Thoracic aorta (tissue), 2 donors: ENCODE data around the gene IFNW1. TPM values are rescaled to one million over a fixed set of nuclear protein-coding genes. Genes with fewer than 3 reads are reported as not detected.
"Not testable (repeated sequence)": the region's sequence is repeated elsewhere in the genome, so short reads cannot be mapped to it uniquely, and the experiment has no call there.

ENCODE experiments used
- ATAC-seq: fragments of 150-250 bp; one replicate; pipeline ENCODE4 v1.8.0; 2017; ENCODE audit warnings: low read depth; ENCODE audit not compliant: insufficient number of reproducible peaks, low FRiP score
- DNase-seq: peaks from one replicate; pipeline ENCODE4 v3.0.0-alpha.2; 2020; ENCODE audit warnings: low spot score
- H3K27ac ChIP-seq, 2 donors: fragments of 200-600 bp; sonication (generic); 1 replicate in 1 of 2; 2 replicates in 1 of 2; pipeline ENCODE4 v1.5.1; 2016; ENCODE audit warnings: mild to moderate bottlenecking in 2 of 2, moderate library complexity in 2 of 2
- H3K27me3 ChIP-seq: fragments of 200-600 bp; sonication (generic); replicated peaks from 2 replicates; pipeline ENCODE4 v1.6.0; 2016; ENCODE audit warnings: mild to moderate bottlenecking; ENCODE audit not compliant: insufficient read depth
- H3K36me3 ChIP-seq: fragments of 200-600 bp; sonication (generic); one replicate; pipeline ENCODE4 v1.5.1; 2016
- H3K4me1 ChIP-seq, 2 donors: fragments of 200-600 bp; sonication (generic); 1 replicate in 1 of 2; 2 replicates in 1 of 2; pipeline versions ENCODE4 v1.5.1 to v1.6.0; 2016; ENCODE audit warnings: low read depth in 2 of 2, mild to moderate bottlenecking in 1 of 2; ENCODE audit not compliant: control insufficient read depth in 1 of 2
- H3K4me3 ChIP-seq: fragments of 200-600 bp; sonication (generic); 2 replicates; pipeline ENCODE4 v1.5.1; 2016; ENCODE audit warnings: mild to moderate bottlenecking
- H3K9me3 ChIP-seq: fragments of 200-600 bp; sonication (generic); 2 replicates; pipeline ENCODE4 v1.5.1; 2016
- total RNA-seq, 2 donors: library from RNA; depleted of rRNA; stranded (reverse); fragments of >200 nt; gene quantifications; one replicate each; pipeline versions ENCODE4 v1.1.0 to v1.2.3, GENCODE V29; 2016
- TF ChIP-seq, protein P1 (sequence below): fragments of 200-600 bp; sonication (generic); IDR thresholded peaks from one replicate; pipeline ENCODE4 v1.5.1; 2019; ENCODE audit warnings: antibody characterized with exemption

Gene IFNW1
- total RNA-seq, 2 donors from 2014 or later, result not detected

- Histone ChIP-seq H3K27me3 (no peaks in the 10 kb centered on the region), H3K36me3 (no peaks in the 10 kb centered on the region), H3K27ac (no peak overlapping the region), H3K4me1 (no peaks in the 10 kb centered on the region), H3K9me3 (no peaks in the 10 kb centered on the region), H3K4me3 (no peak overlapping the region)
- DNase-seq, result no peak
- TF ChIP-seq, protein P1, sequence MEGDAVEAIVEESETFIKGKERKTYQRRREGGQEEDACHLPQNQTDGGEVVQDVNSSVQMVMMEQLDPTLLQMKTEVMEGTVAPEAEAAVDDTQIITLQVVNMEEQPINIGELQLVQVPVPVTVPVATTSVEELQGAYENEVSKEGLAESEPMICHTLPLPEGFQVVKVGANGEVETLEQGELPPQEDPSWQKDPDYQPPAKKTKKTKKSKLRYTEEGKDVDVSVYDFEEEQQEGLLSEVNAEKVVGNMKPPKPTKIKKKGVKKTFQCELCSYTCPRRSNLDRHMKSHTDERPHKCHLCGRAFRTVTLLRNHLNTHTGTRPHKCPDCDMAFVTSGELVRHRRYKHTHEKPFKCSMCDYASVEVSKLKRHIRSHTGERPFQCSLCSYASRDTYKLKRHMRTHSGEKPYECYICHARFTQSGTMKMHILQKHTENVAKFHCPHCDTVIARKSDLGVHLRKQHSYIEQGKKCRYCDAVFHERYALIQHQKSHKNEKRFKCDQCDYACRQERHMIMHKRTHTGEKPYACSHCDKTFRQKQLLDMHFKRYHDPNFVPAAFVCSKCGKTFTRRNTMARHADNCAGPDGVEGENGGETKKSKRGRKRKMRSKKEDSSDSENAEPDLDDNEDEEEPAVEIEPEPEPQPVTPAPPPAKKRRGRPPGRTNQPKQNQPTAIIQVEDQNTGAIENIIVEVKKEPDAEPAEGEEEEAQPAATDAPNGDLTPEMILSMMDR, result no peak
- ATAC-seq, result no peak
Measured at GRCh38 chr9:21171351-21171750, 29.7 kb upstream of the IFNW1 start.

GRCh38 chr9:21166560-21166959 is 24.9 kb upstream of the IFNW1 start, which contains the start of gene IFNA21:
Gene IFNA21 (minus strand): TSS chr9:21166660. CDS start chr9:21166612, 48 bp downstream.
- not testable (repeated sequence) for H3K27me3 ChIP-seq, H3K9me3 ChIP-seq, H3K27ac ChIP-seq, H3K36me3 ChIP-seq, H3K4me1 ChIP-seq, DNase-seq, ATAC-seq, H3K4me3 ChIP-seq

DNA sequence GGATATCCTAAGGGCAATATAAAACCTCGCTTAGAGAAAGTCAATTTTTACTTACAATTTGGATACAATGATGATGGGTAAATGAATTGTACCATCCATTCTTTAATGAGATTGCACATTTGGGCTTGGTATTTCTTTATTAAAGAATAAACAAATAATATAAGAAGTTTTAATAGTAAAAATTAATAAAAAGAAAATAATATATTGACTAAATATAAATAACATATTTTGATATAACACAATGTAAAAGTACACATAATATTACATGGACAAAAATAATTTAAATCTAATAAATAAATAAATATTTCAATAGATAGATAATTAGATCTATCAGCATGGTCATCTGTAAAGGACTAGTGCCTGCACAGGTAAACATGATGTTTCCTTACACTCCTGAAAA is 23.9 kb upstream of the IFNW1 start:
- H3K36me3 ChIP-seq, result no peaks in the 10 kb centered on the region
- no peaks in the 10 kb centered on the region for H3K27me3 ChIP-seq
- DNase-seq (no peak), ATAC-seq (no peak)
- H3K4me3 ChIP-seq, result no peak overlapping the region
- no peaks in the 10 kb centered on the region for H3K9me3 ChIP-seq
- H3K27ac ChIP-seq, result no peak overlapping the region
- TF ChIP-seq, protein P1, result no peak
- H3K4me1 ChIP-seq, result no peaks in the 10 kb centered on the region

DNA sequence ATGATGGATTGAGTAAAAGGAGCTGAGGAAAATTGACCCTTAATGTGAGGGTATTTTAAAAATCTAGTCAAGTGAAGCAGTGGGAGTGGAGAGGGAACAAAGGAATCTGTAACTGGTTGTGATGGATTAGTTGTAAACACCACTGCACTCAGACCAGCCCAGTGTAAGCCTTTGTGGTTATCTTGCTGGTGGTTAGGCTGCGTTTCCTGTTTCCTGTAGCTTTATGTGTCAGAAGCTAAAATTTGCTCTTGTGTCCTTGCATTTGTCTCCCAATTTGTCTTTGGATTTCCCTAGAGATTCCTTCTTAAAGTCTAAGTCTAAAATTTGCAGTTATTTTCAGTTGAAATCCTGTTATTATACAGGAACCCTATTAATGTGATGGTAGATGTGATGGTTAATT is 18.5 kb upstream of the IFNW1 start:
- TF ChIP-seq, protein P1, result no peak
- DNase-seq (no peak), ATAC-seq (no peak)
- Histone ChIP-seq H3K4me1 (no peaks in the 10 kb centered on the region), H3K4me3 (no peak overlapping the region), H3K27me3 (no peaks in the 10 kb centered on the region), H3K27ac (no peak overlapping the region), H3K36me3 (no peaks in the 10 kb centered on the region), H3K9me3 (no peaks in the 10 kb centered on the region)

DNA sequence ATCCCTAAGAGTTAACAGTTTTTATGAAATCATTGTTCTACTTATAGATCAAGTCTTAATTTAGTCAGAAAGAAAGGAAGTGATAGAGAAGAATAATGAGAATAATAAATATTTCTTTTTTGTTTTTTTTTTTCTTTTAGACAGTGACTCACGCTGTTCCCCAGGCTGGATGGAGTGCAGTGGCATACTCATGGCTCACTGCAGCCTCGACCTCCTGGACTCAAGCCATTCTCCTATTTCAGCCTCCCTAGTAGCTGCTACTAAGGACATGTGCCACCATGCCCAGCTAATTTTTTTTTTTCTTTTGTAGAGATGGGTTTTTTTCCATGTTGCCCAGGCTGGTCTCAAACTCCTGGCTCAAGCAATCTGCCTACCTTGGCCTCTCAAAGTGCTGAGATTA is 13.9 kb upstream of the IFNW1 start:
- Histone ChIP-seq H3K27ac (no peak overlapping the region), H3K4me3 (no peak overlapping the region), H3K27me3 (no peaks in the 10 kb centered on the region), H3K36me3 (no peaks in the 10 kb centered on the region), H3K4me1 (peaks cover 3 to 7% of the 10 kb centered on the region in 2 donors), H3K9me3 (no peaks in the 10 kb centered on the region)
- no peak for DNase-seq
- ATAC-seq, result no peak
- TF ChIP-seq, protein P1, result no peak

DNA sequence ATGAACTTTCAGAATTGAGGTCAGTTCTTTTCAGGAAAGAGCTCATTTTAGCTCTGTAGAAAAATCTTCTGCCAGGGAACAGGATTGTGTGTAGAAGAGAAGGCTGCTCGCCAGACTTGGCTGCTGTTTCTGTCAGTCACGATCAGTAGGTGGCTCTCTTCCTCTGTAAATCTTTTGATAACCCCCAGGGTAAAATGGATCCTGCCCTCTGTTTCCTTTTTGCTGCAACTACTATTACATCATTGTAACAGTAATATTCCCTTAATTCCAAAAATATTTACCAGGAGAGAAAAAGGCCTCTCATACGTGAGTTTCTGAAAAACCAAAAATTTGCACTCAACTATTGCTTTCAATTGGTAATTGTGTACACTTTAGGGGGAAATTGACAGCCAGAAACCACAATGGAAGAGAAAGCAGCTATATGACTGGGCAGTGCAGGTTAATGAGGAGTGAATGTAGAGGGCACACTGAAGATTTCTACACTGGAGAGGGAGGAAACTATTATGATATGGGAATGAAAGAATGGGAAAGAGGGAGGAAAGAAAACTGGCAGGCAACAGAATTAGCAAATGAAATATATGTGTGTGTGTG is 12.5 kb upstream of the IFNW1 start:
- no peak overlapping the region for H3K4me3 ChIP-seq
- TF ChIP-seq, protein P1, result no peak
- H3K36me3 ChIP-seq, result no peaks in the 10 kb centered on the region
- H3K27me3 ChIP-seq, result no peaks in the 10 kb centered on the region
- no peak for DNase-seq
- no peaks in the 10 kb centered on the region for H3K9me3 ChIP-seq
- peaks cover 3 to 7% of the 10 kb centered on the region in 2 donors for H3K4me1 ChIP-seq
- no peak for ATAC-seq
- H3K27ac ChIP-seq, result no peak overlapping the region
